SJCRH30 (cell line): ENCODE results near the gene ZCCHC17. TPM values are rescaled to one million over a fixed set of nuclear protein-coding genes. Genes with fewer than 3 reads are reported as not detected.

Experiments used
- DNase-seq, 2 experiments: peaks; one replicate each; pipeline ENCODE4 v3.0.0-alpha.2; 2015 to 2020
- H3K27ac ChIP-seq: fragments of 250-450 bp; sonication (Bioruptor Pico); 2 replicates; pipeline ENCODE4 v1.5.1; 2020; ENCODE audit warnings: mild to moderate bottlenecking, moderate library complexity
- H3K27me3 ChIP-seq: fragments of 250-450 bp; sonication (Bioruptor Pico); 2 replicates; pipeline ENCODE4 v1.5.1; 2020; ENCODE audit warnings: mild to moderate bottlenecking, moderate library complexity
- H3K36me3 ChIP-seq: fragments of 250-450 bp; sonication (Bioruptor Pico); 2 replicates; pipeline ENCODE4 v1.5.1; 2020; ENCODE audit warnings: mild to moderate bottlenecking, moderate library complexity
- H3K4me1 ChIP-seq: fragments of 250-450 bp; sonication (Bioruptor Pico); 2 replicates; pipeline ENCODE4 v1.5.1; 2020; ENCODE audit warnings: mild to moderate bottlenecking, moderate library complexity
- H3K4me3 ChIP-seq: fragments of 250-450 bp; sonication (Bioruptor Pico); 2 replicates; pipeline ENCODE4 v1.5.1; 2020; ENCODE audit warnings: mild to moderate bottlenecking, moderate library complexity
- H3K9me3 ChIP-seq: fragments of 250-450 bp; sonication (Bioruptor Pico); replicated peaks from 2 replicates; pipeline ENCODE4 v1.5.1; 2020; ENCODE audit warnings: mild to moderate bottlenecking, moderate library complexity
- total RNA-seq: library from RNA; depleted of rRNA; stranded (reverse); fragments of >200 nt; shearing (Covaris generic); gene quantifications from 2 replicates; pipeline ENCODE4 v1.2.3, GENCODE V29; 2014

Gene ZCCHC17
- total RNA-seq, 1 experiment from 2014 or later = 44.9 TPM

DNA sequence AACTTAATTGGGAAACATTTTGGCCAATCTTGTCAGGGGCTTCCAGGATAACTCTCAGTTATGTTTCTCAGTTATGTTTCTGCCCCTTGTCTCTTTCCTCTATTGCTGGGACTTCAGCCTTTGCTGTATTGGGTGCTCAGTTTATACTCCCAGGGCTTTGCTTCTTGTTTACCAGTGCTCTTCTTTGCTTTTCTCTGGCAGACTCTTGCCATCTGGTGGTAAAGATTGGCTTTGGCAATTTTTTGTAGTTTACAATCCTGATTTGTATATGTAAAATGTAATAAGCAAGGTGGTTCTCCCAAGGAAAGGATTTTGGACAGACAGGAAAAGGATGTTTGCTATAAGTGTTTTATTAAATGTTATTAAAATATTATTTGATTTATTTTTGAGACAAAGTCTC lies 38.2 kb downstream of the ZCCHC17 start:
- Histone ChIP-seq H3K27ac (no peak overlapping the region), H3K4me1 (no peaks in the 10 kb centered on the region), H3K27me3 (no peaks in the 10 kb centered on the region), H3K9me3 (no peaks in the 10 kb centered on the region), H3K36me3 (peaks cover 2% of the 10 kb centered on the region), H3K4me3 (no peak overlapping the region)
- DNase-seq = peak; percentile 16 to 58

DNA sequence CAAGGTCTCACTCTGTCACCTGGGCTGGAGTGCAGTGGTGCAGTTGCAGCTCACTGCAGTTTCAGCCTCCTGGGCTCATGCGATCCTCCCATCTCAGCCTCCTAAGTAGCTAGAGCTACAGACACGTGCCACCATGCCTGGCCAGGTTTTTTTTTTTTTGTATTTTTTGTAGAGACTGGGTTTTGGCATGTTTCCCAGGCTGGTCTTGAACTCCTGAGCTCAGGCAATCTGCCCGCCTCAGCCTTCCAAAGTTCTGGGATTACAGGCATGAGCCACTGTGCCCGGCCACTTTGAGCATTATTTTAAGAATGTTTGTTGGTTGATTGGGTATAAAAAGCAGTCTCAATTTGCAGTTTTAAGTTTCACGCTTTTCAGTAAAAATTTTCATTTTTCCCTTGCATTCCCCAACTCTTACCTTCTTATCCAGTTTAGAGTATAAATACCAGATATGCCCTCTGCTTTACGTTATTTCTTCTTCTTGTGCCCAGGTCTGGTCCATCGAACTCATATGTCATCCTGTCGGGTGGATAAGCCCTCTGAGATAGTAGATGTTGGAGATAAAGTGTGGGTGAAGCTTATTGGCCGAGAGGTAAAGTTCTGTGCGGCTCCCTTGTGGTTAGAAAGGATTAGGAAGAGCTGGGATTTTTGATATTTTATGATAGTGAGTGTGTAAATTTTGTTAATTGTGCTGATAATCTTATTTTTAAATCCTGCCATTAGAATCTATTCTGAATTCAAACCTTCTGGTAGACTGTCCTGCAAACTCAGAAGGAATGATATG lies 40.0 kb downstream of the ZCCHC17 start:
- Histone ChIP-seq H3K9me3 (no peaks in the 10 kb centered on the region), H3K36me3 (peaks cover 11% of the 10 kb centered on the region), H3K4me3 (no peak overlapping the region), H3K4me1 (no peaks in the 10 kb centered on the region), H3K27ac (no peak overlapping the region), H3K27me3 (no peaks in the 10 kb centered on the region)
- no peak for DNase-seq

DNA sequence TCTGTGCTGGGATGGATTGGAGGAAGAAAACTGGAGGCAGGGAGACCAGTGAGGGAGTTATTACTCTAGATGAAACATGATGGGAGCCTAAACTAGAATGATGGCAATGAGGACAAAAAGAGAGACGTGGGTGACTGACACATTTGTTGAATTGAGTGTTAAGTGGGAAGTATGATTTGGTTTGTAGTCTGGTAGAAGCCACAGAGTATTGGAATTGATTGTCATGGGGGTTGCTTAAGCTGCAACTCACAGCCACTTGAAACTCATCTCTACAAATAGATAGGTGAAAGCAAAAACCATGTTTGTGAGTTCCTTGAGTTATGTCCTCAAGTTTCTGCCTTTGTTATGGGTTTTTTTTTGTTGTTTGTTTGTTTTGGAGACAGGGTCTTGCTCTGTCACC lies 47.7 kb downstream of the ZCCHC17 start:
- DNase-seq = no peak
- H3K27ac ChIP-seq = no peak overlapping the region
- H3K36me3 ChIP-seq = peaks cover 17% of the 10 kb centered on the region
- H3K9me3 ChIP-seq = no peaks in the 10 kb centered on the region
- peaks cover 8% of the 10 kb centered on the region; the same call in 1 of the 2 replicates for H3K4me1 ChIP-seq
- no peak overlapping the region for H3K4me3 ChIP-seq
- H3K27me3 ChIP-seq = no peaks in the 10 kb centered on the region

DNA sequence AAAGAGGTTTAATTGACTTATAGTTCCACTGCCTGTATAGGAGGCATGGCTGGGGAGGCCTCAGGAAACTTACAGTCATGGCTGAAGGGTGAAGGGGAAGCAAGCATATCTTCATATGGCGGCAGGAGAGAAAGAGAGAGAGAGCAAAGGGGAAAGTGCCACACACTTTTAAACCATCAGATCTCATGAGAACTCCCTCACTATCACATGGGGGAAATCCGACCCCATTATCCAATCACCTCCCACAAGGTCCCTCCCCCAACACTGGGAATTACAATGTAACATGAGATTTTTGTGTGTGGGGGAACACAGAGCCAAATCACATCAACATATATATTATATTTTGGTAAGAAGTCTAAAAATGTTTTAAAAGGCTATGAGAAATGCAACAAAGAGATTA lies 48.8 kb downstream of the ZCCHC17 start:
- Histone ChIP-seq H3K36me3 (peaks cover 21% of the 10 kb centered on the region), H3K27me3 (no peaks in the 10 kb centered on the region), H3K27ac (no peak overlapping the region), H3K4me3 (no peak overlapping the region), H3K4me1 (peaks cover 8% of the 10 kb centered on the region; the same call in 1 of the 2 replicates), H3K9me3 (no peaks in the 10 kb centered on the region)
- DNase-seq = peak in 1 of 2 experiments; percentile 29

DNA sequence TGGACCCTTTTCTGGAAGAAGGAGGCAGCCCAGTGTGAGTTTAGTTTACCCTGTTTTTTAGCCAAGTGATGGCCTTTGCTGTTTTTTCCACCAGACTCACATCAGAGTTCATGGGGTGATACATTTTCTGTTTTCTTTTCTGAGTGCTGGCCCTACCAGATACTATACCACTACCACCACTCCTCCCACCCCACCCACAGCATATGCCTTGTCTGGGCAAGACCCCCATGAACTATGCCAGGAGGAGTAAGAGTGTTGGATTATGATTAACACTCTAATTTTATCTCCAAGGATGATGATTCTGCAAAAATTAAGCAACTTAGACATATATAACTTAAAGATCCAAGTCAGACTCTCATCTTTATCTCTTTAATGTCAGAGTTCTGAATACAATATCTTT lies 50.0 kb downstream of the ZCCHC17 start:
- H3K27me3 ChIP-seq = no peaks in the 10 kb centered on the region
- DNase-seq = no peak
- H3K4me3 ChIP-seq = no peak overlapping the region
- H3K27ac ChIP-seq = no peak overlapping the region
- no peaks in the 10 kb centered on the region for H3K9me3 ChIP-seq
- H3K36me3 ChIP-seq = peaks cover 14% of the 10 kb centered on the region; the same call in 1 of the 2 replicates
- H3K4me1 ChIP-seq = peaks cover 8% of the 10 kb centered on the region; the same call in 1 of the 2 replicates

DNA sequence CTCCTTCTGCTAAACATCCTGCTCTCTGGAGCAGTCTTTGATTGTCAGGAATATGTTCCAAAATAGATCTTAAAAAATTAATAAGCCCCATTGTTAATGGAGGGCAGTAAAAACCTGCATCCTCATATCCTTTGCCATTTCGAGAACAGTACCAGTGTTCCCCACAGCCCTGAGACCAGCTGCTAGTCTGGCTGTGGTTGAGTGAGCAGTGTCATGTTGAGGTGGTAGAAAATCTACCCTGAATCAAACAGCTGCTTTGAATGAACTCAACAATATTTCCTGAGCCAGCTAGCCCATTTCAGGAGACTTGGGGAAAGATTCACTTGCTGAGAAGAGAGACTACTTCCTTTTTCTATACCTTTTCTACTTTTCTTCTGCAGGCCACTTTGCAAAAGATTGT lies 51.6 kb downstream of the ZCCHC17 start:
- no peaks in the 10 kb centered on the region for H3K9me3 ChIP-seq
- no peaks in the 10 kb centered on the region for H3K27me3 ChIP-seq
- DNase-seq = peak; percentile 32 to 71
- peaks cover 8% of the 10 kb centered on the region; the same call in 1 of the 2 replicates for H3K4me1 ChIP-seq
- H3K27ac ChIP-seq = peak overlapping the region; percentile 34
- H3K36me3 ChIP-seq = peaks cover 11% of the 10 kb centered on the region; the same call in 1 of the 2 replicates
- H3K4me3 ChIP-seq = no peak overlapping the region

DNA sequence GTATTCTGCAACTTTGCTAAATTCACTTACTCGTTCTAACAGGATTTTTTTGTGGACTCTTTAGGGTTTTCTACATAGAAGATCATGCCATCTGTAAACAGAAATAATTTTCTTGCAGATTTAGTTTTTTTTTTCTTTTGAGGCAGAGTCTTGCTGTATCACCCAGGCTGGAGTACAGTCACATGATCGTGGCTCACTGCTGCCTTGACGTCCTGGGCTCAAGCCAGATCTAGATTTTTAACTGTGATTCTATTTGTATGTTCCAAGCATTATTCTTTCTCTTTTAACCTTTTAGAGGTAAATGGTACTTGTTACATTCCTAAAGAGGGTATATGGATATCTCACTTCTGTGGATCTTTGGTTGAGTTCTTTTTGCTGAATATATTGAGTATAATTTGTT lies 57.5 kb downstream of the ZCCHC17 start:
- no peaks in the 10 kb centered on the region for H3K27me3 ChIP-seq
- H3K4me1 ChIP-seq = no peaks in the 10 kb centered on the region
- no peaks in the 10 kb centered on the region for H3K9me3 ChIP-seq
- H3K27ac ChIP-seq = no peak overlapping the region
- H3K4me3 ChIP-seq = no peak overlapping the region
- DNase-seq = no peak
- peaks cover 22% of the 10 kb centered on the region; the same call in 1 of the 2 replicates for H3K36me3 ChIP-seq

DNA sequence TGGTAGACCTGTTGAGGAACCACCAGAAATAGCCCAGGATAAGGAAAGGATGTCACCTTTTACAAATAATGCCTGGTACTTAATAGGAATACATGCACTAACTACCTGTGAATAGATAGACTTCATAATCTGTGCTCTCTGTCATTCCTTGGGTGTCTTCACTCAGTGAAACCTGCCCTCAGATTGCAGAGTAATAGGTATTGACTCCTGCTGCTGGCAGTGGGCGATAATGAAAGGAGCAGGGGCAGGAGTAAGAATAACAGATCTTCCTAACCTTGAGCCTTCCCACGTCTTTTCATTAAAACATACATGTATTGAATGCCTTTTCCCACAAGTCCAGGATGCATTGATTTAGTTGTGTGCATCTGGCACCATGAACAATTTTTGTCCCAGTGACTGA lies 59.6 kb downstream of the ZCCHC17 start:
- Histone ChIP-seq H3K27me3 (no peaks in the 10 kb centered on the region), H3K27ac (no peak overlapping the region), H3K4me1 (no peaks in the 10 kb centered on the region), H3K4me3 (no peak overlapping the region), H3K36me3 (peaks cover 18% of the 10 kb centered on the region; the same call in 1 of the 2 replicates), H3K9me3 (no peaks in the 10 kb centered on the region)
- no peak for DNase-seq

DNA sequence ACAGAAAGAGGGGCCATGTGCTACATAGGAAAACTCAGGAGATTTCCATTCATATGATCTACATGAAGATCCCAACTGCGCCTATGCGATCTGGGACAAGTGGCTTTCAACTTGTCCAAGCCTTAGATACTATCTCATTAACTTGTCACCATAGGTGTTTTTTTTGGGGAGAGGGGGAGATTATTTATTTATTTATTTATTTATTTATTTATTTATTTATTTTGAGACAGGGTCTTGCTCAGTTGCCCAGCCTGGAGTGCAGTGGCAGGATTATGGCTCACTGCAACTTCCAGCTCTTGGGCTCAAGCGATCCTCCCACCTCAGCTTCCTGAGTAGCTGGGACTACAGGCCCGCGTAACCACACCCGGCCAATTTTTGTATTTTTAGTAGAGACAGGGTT lies 64.8 kb downstream of the ZCCHC17 start:
- Histone ChIP-seq H3K4me1 (no peaks in the 10 kb centered on the region), H3K9me3 (no peaks in the 10 kb centered on the region)

DNA sequence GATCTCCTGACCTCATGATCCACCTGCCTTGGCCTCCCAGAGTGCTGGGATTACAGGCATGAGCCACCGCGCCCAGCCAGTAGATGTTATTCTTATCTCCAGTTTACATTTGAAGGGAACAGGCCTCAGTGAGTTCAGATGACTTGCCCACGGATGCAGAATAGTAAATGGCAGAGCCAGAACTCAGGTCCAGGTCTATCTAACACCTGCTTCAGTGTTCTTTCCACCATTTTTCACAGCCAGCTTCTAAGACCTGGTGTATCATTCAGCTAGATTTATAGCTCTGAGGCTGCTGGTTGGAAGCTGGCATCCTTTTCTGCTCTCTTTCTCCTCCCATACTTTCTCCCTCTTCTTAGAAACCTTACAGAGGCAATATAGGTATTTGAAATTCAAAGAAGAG lies 65.2 kb downstream of the ZCCHC17 start:
- Histone ChIP-seq H3K36me3 (peaks cover 21% of the 10 kb centered on the region), H3K9me3 (no peaks in the 10 kb centered on the region), H3K4me1 (no peaks in the 10 kb centered on the region), H3K27me3 (no peaks in the 10 kb centered on the region), H3K27ac (no peak overlapping the region), H3K4me3 (no peak overlapping the region)
- DNase-seq = no peak

More for the DNA sequence above, 64.8 kb downstream of the ZCCHC17 start:
- Histone ChIP-seq H3K27ac (no peak overlapping the region), H3K4me3 (no peak overlapping the region), H3K36me3 (peaks cover 24% of the 10 kb centered on the region), H3K27me3 (no peaks in the 10 kb centered on the region)
- DNase-seq = no peak

DNA sequence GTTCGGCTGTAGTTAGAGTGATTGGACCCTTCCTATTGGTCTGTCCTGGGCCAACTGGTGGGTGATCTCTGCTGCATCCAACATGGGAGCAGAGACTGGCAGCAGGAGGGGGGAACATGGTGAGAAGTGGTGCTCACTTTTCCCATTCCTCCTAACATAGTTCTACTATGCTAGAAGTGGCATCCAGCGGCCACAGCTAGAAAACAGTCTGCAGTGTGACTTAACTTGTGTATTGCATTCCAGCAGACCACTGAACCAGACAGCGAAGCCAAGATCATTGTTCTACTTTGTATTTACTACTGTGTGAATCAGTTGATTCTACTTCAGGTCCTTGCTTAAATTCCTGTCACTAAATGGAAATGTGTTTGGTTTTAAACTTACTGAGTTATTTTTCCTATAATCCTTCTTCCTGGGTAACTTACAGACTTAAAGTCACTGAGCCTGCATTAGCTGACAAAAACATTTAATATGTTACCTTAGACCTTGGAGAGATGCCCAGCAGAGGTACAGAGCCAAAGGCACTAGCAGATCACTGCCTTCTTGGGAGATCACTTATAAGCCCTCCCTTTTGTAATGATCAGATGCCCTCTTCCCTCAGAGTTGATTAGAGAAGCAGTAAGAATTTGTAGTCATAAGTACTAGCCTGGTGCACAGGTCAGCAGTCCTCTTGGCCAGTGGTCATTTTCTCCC lies 67.9 kb downstream of the ZCCHC17 start:
- DNase-seq = no peak
- no peaks in the 10 kb centered on the region for H3K27me3 ChIP-seq
- no peak overlapping the region for H3K4me3 ChIP-seq
- H3K9me3 ChIP-seq = no peaks in the 10 kb centered on the region
- no peaks in the 10 kb centered on the region for H3K4me1 ChIP-seq
- no peak overlapping the region for H3K27ac ChIP-seq
- peaks cover 19% of the 10 kb centered on the region for H3K36me3 ChIP-seq

DNA sequence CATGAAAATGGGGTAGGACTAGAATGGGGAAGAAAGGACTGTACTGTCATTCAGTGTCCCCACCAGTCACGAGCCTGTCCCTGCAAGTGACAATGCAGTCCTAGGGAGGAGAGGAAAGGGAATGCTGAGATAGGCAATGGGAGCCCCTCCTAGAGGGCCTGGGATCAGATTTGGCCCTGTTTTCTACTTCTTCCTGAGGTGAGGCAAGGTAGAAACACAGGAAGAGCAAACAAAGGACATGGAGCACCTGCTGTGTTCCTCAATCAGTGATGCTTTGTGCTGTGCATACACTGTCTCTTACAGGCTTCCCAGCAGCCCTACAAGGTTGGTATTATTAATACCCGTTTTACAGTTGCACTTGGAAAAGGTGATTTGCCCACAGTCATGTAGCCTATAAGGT lies 70.0 kb downstream of the ZCCHC17 start:
- H3K4me3 ChIP-seq = no peak overlapping the region
- no peaks in the 10 kb centered on the region for H3K27me3 ChIP-seq
- no peaks in the 10 kb centered on the region for H3K9me3 ChIP-seq
- H3K36me3 ChIP-seq = peaks cover 14% of the 10 kb centered on the region
- no peak overlapping the region for H3K27ac ChIP-seq
- no peaks in the 10 kb centered on the region for H3K4me1 ChIP-seq
- DNase-seq = no peak

DNA sequence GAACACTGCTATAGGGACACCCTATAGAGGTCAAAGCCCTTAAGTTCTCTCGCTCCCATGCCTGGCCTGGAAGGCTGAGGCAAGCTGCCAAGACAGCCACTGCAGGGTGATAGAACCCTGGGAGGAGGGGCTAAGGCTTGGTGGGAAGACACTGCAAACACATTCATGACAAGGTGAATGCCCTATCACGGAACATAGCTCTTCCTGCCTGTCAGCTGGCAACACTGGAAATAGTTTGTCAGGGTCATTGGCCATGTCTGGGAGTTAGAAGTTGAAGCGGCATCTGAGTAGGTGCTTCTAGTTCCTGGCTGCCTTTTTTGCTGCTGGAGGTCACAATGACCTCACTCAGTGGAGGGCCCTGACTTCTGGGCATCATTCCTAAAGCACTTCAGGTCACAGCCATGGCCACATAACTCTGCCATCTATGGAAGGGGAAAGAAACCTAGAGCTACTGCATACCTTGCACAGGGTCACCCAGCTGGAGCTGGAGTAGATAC lies 71.8 kb downstream of the ZCCHC17 start:
- Histone ChIP-seq H3K36me3 (peaks cover 12% of the 10 kb centered on the region), H3K9me3 (no peaks in the 10 kb centered on the region), H3K4me3 (no peak overlapping the region), H3K4me1 (peaks cover 5% of the 10 kb centered on the region; the same call in 1 of the 2 replicates), H3K27ac (no peak overlapping the region), H3K27me3 (no peaks in the 10 kb centered on the region)
- DNase-seq = no peak

DNA sequence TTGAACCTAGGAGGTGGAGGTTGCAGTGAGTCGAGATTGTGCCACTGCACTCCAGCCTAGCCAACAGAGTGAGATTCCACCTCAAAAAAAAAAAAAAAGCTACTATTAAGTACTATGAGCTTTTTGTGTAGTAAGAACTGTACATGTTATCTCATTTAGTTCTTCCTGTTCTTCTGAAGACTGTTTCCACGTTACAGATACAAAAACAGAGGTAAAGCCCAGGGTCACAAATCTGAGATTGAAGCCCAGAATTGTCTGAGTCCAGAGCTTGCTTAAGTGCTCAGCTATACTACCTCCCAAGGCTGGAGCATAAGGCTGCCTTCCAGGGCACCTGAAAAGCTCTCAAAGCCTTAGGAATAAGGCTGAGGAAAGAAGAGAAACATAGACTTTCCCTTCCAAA lies 73.2 kb downstream of the ZCCHC17 start:
- Histone ChIP-seq H3K27ac (no peak overlapping the region), H3K36me3 (0 out of 2 replicates have a peak, but pooled peaks cover 5% of the 10 kb centered on the region), H3K4me1 (peaks cover 17% of the 10 kb centered on the region), H3K27me3 (no peaks in the 10 kb centered on the region), H3K4me3 (no peak overlapping the region), H3K9me3 (no peaks in the 10 kb centered on the region)
- DNase-seq = no peak

DNA sequence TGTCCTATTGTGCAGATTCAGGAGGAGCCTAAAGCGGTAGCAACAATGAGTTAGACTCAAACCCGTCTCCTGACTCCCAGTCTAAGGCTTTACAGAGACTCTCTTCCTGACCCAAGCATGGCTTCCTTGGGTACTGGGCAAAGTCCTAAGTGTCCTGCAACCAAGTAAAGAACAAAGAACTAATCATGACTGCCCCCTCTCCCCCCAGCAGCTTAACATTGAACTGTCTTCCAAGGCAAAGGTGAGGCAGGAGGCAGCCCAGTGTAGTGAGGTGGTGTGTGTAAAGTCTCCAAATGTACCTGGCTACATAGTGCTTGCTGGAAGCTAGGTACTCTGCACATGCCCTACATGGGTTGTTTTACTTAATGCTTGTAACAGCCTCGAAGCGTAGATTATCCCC lies 73.7 kb downstream of the ZCCHC17 start:
- DNase-seq = no peak
- H3K4me1 ChIP-seq = peaks cover 20% of the 10 kb centered on the region
- no peak overlapping the region for H3K4me3 ChIP-seq
- H3K9me3 ChIP-seq = no peaks in the 10 kb centered on the region
- no peaks in the 10 kb centered on the region for H3K27me3 ChIP-seq
- H3K27ac ChIP-seq = no peak overlapping the region
- 0 out of 2 replicates have a peak, but pooled peaks cover 5% of the 10 kb centered on the region for H3K36me3 ChIP-seq
